Mesothelial cell of epicardium (in vitro differentiated cells): ENCODE data around the gene MATR3. TPM values are rescaled to one million over a fixed set of nuclear protein-coding genes. Genes with fewer than 3 reads are reported as not detected.
A peak's percentile ranks its signal among the peaks of the same experiment; 100 is the strongest.
"Not testable (repeated sequence)": the region's sequence is repeated elsewhere in the genome, so short reads cannot be mapped to it uniquely, and the experiment has no call there.

Source experiments
- DNase-seq, 2 experiments: peaks; one replicate each; pipeline ENCODE4 v3.0.0; 2021; ENCODE audit warnings: low spot score in 2 of 2; ENCODE audit not compliant: unreplicated experiment in 2 of 2
- H3K27ac Mint-ChIP-seq: 2 replicates; pipeline ENCODE4 v1.8.0; 2021; ENCODE audit warnings: mixed read lengths
- H3K27me3 Mint-ChIP-seq: 2 replicates; pipeline ENCODE4 v1.8.0; 2021; ENCODE audit warnings: low read depth, mixed read lengths
- H3K36me3 Mint-ChIP-seq: 2 replicates; pipeline ENCODE4 v1.8.0; 2021; ENCODE audit warnings: mixed read lengths
- H3K4me1 Mint-ChIP-seq: 2 replicates; pipeline ENCODE4 v1.8.0; 2021; ENCODE audit warnings: mixed read lengths
- H3K4me3 Mint-ChIP-seq: 2 replicates; pipeline ENCODE4 v1.8.0; 2021; ENCODE audit warnings: mild to moderate bottlenecking, moderate library complexity, mixed read lengths
- H3K9me3 Mint-ChIP-seq: 2 replicates; pipeline ENCODE4 v1.8.0; 2021; ENCODE audit warnings: mixed read lengths
- total RNA-seq: library from RNA; stranded (reverse); gene quantifications from 3 replicates; pipeline ENCODE4 v1.2.1, GENCODE V29; 2021
- TF ChIP-seq, protein P1 (sequence below): fragments of 200-600 bp; sonication (generic); IDR thresholded peaks from one replicate; pipeline ENCODE4 v1.5.0; 2021; ENCODE audit warnings: antibody characterized with exemption; ENCODE audit not compliant: unreplicated experiment

The MATR3 gene
- total RNA-seq, 1 donor from 2014 or later, result 318 TPM

DNA sequence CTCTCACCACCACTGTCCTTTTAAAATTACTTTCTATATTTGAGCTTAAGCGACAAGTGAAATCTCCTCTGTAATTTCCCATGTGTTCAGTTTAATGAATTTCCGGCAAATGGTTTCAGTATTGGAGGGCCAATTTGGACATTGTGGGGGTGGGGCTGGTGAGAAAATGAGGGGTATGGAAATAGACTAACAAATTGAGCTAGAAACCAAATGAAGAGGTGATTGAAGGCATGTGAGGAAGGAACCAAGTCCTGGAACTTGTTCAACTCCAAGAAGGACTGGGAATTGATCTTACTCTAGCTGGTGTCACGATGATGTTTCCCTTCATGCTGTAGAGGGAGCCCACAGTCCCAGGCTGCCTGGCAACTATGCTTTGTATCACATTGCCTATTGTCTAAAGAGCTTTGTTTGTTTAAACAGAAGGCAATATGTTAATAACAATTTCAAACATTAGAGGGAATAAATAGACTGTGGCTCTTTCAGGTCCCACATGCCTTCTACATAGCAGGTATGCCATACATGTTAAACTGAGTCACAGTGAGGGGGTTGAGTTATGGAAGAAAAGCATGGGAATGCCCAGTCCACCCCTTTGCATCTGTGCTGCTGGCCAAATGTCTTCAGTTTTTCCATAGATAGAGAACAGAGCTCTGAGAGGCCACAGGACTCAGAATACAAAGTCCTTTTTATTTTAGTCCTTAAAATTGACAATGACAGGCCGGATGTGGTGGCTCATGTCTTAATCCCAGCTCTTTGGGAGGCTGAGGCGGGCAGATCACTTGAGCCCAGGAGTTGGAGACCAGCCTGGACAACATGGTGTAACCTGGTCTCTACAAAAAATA, 25.0 kb upstream of the MATR3 start:
- H3K9me3 Mint-ChIP-seq, result no peaks in the 10 kb centered on the region
- H3K27ac Mint-ChIP-seq, result no peak overlapping the region
- H3K36me3 Mint-ChIP-seq, result no peaks in the 10 kb centered on the region
- no peak for DNase-seq
- TF ChIP-seq, protein P1, sequence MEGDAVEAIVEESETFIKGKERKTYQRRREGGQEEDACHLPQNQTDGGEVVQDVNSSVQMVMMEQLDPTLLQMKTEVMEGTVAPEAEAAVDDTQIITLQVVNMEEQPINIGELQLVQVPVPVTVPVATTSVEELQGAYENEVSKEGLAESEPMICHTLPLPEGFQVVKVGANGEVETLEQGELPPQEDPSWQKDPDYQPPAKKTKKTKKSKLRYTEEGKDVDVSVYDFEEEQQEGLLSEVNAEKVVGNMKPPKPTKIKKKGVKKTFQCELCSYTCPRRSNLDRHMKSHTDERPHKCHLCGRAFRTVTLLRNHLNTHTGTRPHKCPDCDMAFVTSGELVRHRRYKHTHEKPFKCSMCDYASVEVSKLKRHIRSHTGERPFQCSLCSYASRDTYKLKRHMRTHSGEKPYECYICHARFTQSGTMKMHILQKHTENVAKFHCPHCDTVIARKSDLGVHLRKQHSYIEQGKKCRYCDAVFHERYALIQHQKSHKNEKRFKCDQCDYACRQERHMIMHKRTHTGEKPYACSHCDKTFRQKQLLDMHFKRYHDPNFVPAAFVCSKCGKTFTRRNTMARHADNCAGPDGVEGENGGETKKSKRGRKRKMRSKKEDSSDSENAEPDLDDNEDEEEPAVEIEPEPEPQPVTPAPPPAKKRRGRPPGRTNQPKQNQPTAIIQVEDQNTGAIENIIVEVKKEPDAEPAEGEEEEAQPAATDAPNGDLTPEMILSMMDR, result no peak
- no peak overlapping the region for H3K4me3 Mint-ChIP-seq
- no peaks in the 10 kb centered on the region for H3K27me3 Mint-ChIP-seq
- H3K4me1 Mint-ChIP-seq, result peaks cover 19% of the 10 kb centered on the region

DNA sequence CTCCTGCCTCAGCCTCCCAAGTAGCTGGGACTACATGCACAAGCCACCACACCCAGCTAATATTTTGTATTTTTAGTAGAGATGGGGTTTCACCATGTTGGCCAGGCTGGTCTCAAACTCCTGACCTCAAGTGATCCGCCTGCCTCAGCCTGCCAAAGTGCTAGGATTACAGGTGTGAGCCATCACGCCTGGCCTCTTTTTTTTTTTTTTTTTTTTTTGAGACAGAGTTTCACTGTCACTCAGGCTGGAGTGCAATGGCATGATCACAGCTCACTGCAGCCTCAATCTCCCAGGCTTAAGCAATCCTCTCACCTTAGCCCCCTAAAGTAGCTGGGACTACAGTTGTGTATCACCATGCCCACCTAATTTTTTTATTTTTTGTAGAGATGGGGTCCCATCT, 22.8 kb upstream of the MATR3 start:
- H3K4me3 Mint-ChIP-seq, H3K27me3 Mint-ChIP-seq, H3K36me3 Mint-ChIP-seq, H3K9me3 Mint-ChIP-seq, DNase-seq, H3K27ac Mint-ChIP-seq: not testable (repeated sequence)
- peaks cover 30% of the 10 kb centered on the region for H3K4me1 Mint-ChIP-seq

DNA sequence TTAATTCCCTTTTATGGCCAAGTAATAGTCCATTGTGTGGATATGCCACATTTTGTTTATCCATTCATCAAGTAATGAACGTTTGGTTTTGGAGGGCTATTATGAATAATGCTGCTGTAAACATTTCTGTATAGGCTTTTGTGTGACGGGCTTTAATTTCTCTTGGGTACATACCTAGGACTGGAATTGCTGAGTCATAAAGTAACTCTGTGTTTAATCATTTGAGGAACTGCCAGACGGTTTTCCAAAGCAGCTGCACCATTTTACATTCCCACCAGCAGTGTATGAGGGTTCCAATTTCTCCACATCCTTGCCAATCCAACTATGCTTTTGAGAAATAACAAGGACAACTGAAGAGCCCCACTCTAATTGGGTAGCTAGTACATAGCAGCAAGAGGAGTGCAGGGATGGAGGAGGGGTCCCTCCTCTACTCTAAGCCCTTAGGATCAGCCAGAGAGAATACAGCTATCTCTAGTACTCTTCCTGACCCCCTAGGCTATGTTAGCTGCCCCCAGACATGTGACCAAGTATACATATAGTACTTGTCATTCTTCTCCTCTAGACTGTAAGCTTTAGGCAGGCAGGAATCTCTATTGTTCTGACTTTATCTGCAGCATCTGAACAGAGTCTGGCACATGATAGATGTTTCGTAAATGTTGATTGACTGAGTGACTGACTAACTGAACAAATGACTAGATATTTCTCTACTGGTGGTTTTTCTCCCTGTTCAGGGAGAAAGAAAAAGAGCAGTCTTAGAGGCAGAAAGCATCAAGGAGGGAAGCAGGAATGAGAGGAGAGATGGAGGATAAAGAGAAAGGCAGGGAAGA, 22.1 kb upstream of the MATR3 start:
- Mint-ChIP-seq H3K36me3 (no peaks in the 10 kb centered on the region), H3K27me3 (no peaks in the 10 kb centered on the region), H3K4me1 (peaks cover 37% of the 10 kb centered on the region), H3K9me3 (no peaks in the 10 kb centered on the region), H3K4me3 (no peak overlapping the region), H3K27ac (no peak overlapping the region)
- TF ChIP-seq, protein P1, result no peak
- DNase-seq, result no peak

DNA sequence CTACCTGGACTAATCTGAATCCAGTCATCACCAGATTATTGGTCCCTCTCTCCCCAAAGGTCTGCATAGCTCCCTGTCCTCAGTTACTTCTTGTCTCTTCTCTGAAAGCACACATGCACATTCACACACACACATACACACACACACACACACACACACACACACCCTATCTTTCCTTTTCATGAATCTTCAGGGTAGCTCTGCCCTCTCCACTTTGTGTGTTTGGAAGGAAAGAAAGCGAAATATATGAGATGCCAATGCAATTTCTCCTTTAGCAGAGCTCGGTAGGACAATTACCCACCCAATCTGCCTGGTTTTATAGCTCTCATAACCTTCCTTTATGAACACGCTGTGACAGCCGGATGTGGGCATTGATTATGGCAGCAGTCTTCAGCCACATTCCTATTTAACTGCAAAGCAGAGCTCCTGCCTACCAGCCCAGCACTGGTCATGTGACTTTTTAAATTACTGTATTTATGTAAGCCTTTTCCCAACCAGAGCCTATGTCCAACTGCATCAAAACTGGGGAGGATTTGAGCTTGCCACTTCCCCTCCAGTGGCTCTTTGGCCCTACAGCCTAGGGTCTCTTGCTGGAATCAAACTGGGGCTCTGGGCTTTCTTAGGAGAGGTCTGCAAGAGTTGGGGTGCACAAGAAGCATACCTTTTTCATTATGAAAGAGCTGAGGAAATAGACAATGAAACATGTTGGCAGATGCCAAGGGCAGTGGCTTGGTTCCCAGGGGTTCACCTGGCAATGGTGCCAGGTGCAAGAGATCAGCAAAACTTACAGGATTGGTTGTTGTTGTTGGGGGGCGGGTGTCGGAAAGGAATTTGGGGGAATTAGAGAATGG, 20.8 kb upstream of the MATR3 start:
- peaks cover 38% of the 10 kb centered on the region for H3K4me1 Mint-ChIP-seq
- no peak for DNase-seq
- no peaks in the 10 kb centered on the region for H3K27me3 Mint-ChIP-seq
- H3K4me3 Mint-ChIP-seq, result peak overlapping the region; percentile 68
- no peaks in the 10 kb centered on the region for H3K9me3 Mint-ChIP-seq
- no peak overlapping the region for H3K27ac Mint-ChIP-seq
- TF ChIP-seq, protein P1, result no peak
- no peaks in the 10 kb centered on the region for H3K36me3 Mint-ChIP-seq

DNA sequence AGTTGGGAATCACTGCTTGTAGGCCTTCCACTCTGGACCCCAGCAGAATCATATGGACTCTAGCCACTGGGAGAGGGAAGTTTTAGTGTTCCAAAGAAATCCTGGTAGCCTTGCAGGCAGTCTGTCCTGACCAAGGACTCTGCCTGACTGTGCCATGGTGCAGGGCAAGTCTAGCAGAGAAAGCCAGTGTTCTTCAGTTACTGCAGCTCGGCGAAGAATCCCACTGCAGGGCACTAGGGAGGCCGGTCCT, 20.3 kb upstream of the MATR3 start:
- Mint-ChIP-seq H3K36me3 (no peaks in the 10 kb centered on the region), H3K4me1 (peaks cover 38% of the 10 kb centered on the region), H3K4me3 (peak overlapping the region; percentile 68), H3K27ac (peak overlapping the region; percentile 5), H3K9me3 (no peaks in the 10 kb centered on the region), H3K27me3 (no peaks in the 10 kb centered on the region)
- DNase-seq, result no peak
- TF ChIP-seq, protein P1, result no peak
